Mesendoderm (in vitro differentiated cells): Measurements from ENCODE around the gene SRPK2.

ENCODE experiments used
- DNase-seq: peaks from one replicate; pipeline ENCODE4 v3.0.0; 2013
- H2AK5ac ChIP-seq: 2 replicates; pipeline ENCODE4 v1.6.1; 2013; ENCODE audit warnings: low read length, inconsistent platforms
- H2BK120ac ChIP-seq: 2 replicates; pipeline ENCODE4 v1.6.1; 2013; ENCODE audit warnings: low read depth, mild to moderate bottlenecking, low read length, moderate library complexity, mixed read lengths
- H2BK15ac ChIP-seq: replicated peaks from 2 replicates; pipeline ENCODE4 v1.6.1; 2013; ENCODE audit warnings: low read depth, mild to moderate bottlenecking, moderate library complexity
- H2BK5ac ChIP-seq: 2 replicates; pipeline ENCODE4 v1.6.1; 2013; ENCODE audit warnings: low read length, inconsistent platforms
- H3K18ac ChIP-seq: 2 replicates; pipeline ENCODE4 v1.6.1; 2013; ENCODE audit warnings: mild to moderate bottlenecking, low read length, mixed read lengths
- H3K23ac ChIP-seq: one replicate; pipeline ENCODE4 v1.6.1; 2013; ENCODE audit warnings: low read length
- H3K27ac ChIP-seq: 2 replicates; pipeline ENCODE4 v1.5.1; 2013; ENCODE audit warnings: low read depth, mild to moderate bottlenecking, inconsistent platforms, low read length, moderate library complexity
- H3K27me3 ChIP-seq: 2 replicates; pipeline ENCODE4 v1.6.1; 2013; ENCODE audit warnings: low read length, control low read depth, mild to moderate bottlenecking, inconsistent platforms; ENCODE audit not compliant: insufficient read depth, poor library complexity
- H3K36me3 ChIP-seq: 2 replicates; pipeline ENCODE4 v1.6.1; 2013; ENCODE audit warnings: low read length, inconsistent platforms; ENCODE audit not compliant: control insufficient read depth, insufficient read depth
- H3K4ac ChIP-seq: one replicate; pipeline ENCODE4 v1.6.1; 2013; ENCODE audit warnings: low read depth, mild to moderate bottlenecking, low read length, moderate library complexity
- H3K4me1 ChIP-seq: 2 replicates; pipeline ENCODE4 v1.6.1; 2013; ENCODE audit warnings: low read depth, low read length, inconsistent platforms; ENCODE audit not compliant: control insufficient read depth
- H3K4me2 ChIP-seq: 2 replicates; pipeline ENCODE4 v1.6.1; 2013; ENCODE audit warnings: low read length
- H3K4me3 ChIP-seq: 2 replicates; pipeline ENCODE4 v1.5.1; 2013; ENCODE audit warnings: mild to moderate bottlenecking, low read length
- H3K56ac ChIP-seq: one replicate; pipeline ENCODE4 v1.6.1; 2013; ENCODE audit warnings: low read length
- H3K79me1 ChIP-seq: 2 replicates; pipeline ENCODE4 v1.6.1; 2013; ENCODE audit warnings: low read length, inconsistent platforms
- H3K79me2 ChIP-seq: 2 replicates; pipeline ENCODE4 v1.6.1; 2013; ENCODE audit warnings: mild to moderate bottlenecking, low read length; ENCODE audit not compliant: control insufficient read depth, insufficient read depth
- H3K9ac ChIP-seq: 2 replicates; pipeline ENCODE4 v1.6.1; 2013; ENCODE audit warnings: low read length, inconsistent platforms
- H4K5ac ChIP-seq: one replicate; pipeline ENCODE4 v1.6.1; 2013; ENCODE audit warnings: low read length
- H4K8ac ChIP-seq: one replicate; pipeline ENCODE4 v1.6.1; 2013; ENCODE audit warnings: low read depth, mild to moderate bottlenecking, control low read depth, low read length, moderate library complexity
- WGBS: extraction: QIAGEN DNeasy Blood & Tissue Kit; methylation state at CpG from one replicate; pipeline ENCODE4 v1.1.7; 2013; ENCODE audit warnings: low lambda C conversion rate, missing lambda C conversion rate; ENCODE audit not compliant: insufficient coverage; ENCODE audit errors: extremely low coverage; 5-methylcytosine and 5-hydroxymethylcytosine counted together

Gene SRPK2

DNA sequence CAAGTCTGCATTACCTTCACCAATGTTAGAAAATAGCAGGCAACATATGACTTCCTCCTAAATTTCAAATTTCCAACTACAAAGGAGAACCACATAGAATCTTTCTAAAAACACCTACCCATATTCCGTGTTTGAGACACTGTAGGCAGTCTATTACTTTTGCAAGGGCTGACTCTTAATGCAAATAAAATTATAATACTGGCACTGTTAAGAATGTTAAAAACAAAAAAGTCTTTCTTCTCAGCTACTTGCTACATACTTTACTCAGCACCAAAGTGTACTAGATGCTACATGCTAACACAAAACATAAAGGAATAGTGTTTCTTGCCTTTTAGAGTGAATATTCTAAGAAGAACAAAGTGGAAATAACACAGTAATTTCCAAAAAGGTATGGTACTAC is 65.4 kb downstream of the SRPK2 start:
- no peak overlapping the region for H3K4ac ChIP-seq
- H4K8ac ChIP-seq = no peak overlapping the region
- H2BK5ac ChIP-seq = no peak overlapping the region
- H3K56ac ChIP-seq = no peak overlapping the region
- no peak overlapping the region for H2BK15ac ChIP-seq
- no peaks in the 10 kb centered on the region for H3K27me3 ChIP-seq
- peaks cover 20% of the 10 kb centered on the region for H3K79me1 ChIP-seq
- H4K5ac ChIP-seq = no peak overlapping the region
- H3K9ac ChIP-seq = no peak overlapping the region
- no peaks in the 10 kb centered on the region for H3K36me3 ChIP-seq
- no peak overlapping the region for H3K4me2 ChIP-seq
- no peak overlapping the region for H2BK120ac ChIP-seq
- H3K4me3 ChIP-seq = no peak overlapping the region
- peaks cover 17% of the 10 kb centered on the region for H3K79me2 ChIP-seq
- WGBS = no CpG with 5 or more reads among the region's 1 CpG
- H3K27ac ChIP-seq = no peak overlapping the region
- peaks cover 2% of the 10 kb centered on the region for H3K4me1 ChIP-seq
- H3K23ac ChIP-seq = no peak overlapping the region
- no peak overlapping the region for H2AK5ac ChIP-seq
- H3K18ac ChIP-seq = no peak overlapping the region
- DNase-seq = no peak

DNA sequence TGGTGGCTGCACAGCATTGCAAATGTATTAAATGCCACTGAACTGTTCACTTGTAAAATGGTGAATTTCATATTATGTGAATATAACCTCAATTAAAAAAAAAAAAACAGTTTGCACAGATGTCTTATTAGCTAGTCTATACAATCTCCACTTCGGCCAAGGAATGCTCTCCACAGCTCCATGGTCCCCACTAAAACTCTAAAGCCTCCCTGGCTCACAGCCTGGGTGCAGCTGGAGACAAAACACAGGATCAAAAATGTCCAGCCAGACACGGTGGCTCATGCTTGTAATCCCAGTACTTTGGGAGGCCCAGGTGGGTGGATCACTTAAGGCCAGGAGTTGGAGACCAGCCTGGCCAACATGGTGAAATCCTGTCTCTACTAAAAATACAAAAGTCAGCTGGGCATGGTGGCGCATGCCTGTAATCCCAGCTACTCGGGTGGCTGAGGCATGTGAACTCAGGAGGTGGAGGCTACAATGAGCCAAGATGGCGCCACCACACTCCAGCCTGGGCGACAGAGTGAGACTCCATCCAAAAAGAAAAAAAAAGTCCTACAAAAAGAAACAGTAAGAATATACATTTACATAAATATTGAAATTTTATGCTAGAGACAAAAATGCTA is 66.0 kb downstream of the SRPK2 start:
- Histone ChIP-seq H2AK5ac (no peak overlapping the region), H3K23ac (no peak overlapping the region), H2BK15ac (no peak overlapping the region), H2BK120ac (no peak overlapping the region), H3K4ac (no peak overlapping the region), H3K56ac (no peak overlapping the region), H3K4me3 (no peak overlapping the region), H4K8ac (no peak overlapping the region), H3K18ac (no peak overlapping the region), H3K27ac (no peak overlapping the region), H2BK5ac (no peak overlapping the region), H3K4me2 (no peak overlapping the region), H3K79me1 (peaks cover 20% of the 10 kb centered on the region), H3K9ac (no peak overlapping the region), H3K36me3 (no peaks in the 10 kb centered on the region), H3K27me3 (no peaks in the 10 kb centered on the region), H3K4me1 (peaks cover 2% of the 10 kb centered on the region), H3K79me2 (peaks cover 17% of the 10 kb centered on the region), H4K5ac (no peak overlapping the region)
- DNase-seq = no peak
- WGBS = no CpG with 5 or more reads among the region's 6 CpGs

DNA sequence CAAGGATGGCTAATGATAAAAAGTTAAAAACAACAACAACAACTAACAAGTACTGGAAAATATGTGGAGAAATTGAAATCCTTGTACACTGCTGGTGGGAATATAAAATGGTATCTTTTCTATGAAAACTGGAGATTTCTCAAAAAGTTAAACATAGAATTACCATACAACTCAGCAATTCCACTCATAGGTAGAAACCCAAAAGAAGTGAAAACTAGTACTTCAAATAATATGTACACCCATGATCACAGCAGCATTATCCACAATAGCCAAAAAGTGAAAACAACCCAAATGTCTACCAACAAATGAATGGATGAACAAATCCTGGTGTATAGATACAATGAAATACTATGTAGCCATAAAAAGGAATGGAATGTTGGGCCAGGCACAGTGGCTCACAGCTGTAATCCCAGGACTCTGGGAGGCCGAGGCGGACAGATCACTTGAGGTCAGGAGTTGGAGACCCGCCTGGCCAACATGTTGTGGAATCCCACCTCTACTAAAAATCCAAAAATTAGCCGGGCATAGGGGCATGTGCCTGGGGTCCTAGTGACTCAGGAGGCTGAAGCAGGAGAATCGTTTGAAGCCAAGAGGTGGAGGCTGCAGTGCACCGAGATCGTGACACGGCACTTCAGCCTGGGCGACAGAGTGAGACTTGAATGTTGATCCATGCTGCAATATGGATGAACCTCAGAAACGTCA is 66.8 kb downstream of the SRPK2 start:
- Histone ChIP-seq H3K18ac (no peak overlapping the region), H2BK15ac (no peak overlapping the region), H3K36me3 (no peaks in the 10 kb centered on the region), H3K79me1 (peaks cover 17% of the 10 kb centered on the region), H3K56ac (no peak overlapping the region), H2BK120ac (no peak overlapping the region), H3K4me2 (no peak overlapping the region), H3K4me3 (no peak overlapping the region), H3K4ac (no peak overlapping the region), H3K9ac (no peak overlapping the region), H3K79me2 (peaks cover 16% of the 10 kb centered on the region), H3K4me1 (peaks cover under 1% of the 10 kb centered on the region), H2BK5ac (no peak overlapping the region), H4K5ac (no peak overlapping the region), H3K23ac (no peak overlapping the region), H3K27me3 (no peaks in the 10 kb centered on the region), H4K8ac (no peak overlapping the region), H2AK5ac (no peak overlapping the region), H3K27ac (no peak overlapping the region)
- DNase-seq = no peak
- WGBS = no CpG with 5 or more reads among the region's 10 CpGs

DNA sequence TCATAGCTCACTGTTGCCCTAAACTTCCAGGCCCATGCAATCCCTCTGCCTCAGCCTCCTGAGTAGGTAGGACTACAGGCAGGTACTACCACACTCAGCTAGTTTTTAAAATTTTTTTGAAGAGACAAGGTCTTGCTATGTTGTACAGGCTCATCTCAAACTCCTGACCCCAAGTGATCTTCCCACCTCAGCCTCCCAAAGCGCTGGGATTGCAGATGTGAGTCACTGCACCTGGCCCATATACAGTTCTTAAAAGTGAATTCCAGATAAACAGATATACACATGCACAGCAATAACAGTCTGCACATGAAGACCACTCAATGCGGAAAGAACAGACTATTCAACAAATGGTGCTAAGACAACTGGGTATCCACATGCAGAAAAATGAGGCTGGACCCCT is 67.8 kb downstream of the SRPK2 start:
- H2BK15ac ChIP-seq = no peak overlapping the region
- H2BK120ac ChIP-seq = no peak overlapping the region
- H2BK5ac ChIP-seq = no peak overlapping the region
- H3K4me3 ChIP-seq = no peak overlapping the region
- H4K8ac ChIP-seq = no peak overlapping the region
- no CpG with 5 or more reads among the region's 2 CpGs for WGBS
- H3K27ac ChIP-seq = no peak overlapping the region
- H3K4me2 ChIP-seq = no peak overlapping the region
- no peak for DNase-seq
- H2AK5ac ChIP-seq = no peak overlapping the region
- H3K23ac ChIP-seq = no peak overlapping the region
- H4K5ac ChIP-seq = no peak overlapping the region
- H3K4me1 ChIP-seq = peaks cover 3% of the 10 kb centered on the region
- peaks cover 16% of the 10 kb centered on the region for H3K79me2 ChIP-seq
- no peak overlapping the region for H3K9ac ChIP-seq
- H3K4ac ChIP-seq = no peak overlapping the region
- H3K79me1 ChIP-seq = peaks cover 19% of the 10 kb centered on the region
- H3K27me3 ChIP-seq = no peaks in the 10 kb centered on the region
- no peak overlapping the region for H3K56ac ChIP-seq
- H3K18ac ChIP-seq = no peak overlapping the region
- H3K36me3 ChIP-seq = no peaks in the 10 kb centered on the region

DNA sequence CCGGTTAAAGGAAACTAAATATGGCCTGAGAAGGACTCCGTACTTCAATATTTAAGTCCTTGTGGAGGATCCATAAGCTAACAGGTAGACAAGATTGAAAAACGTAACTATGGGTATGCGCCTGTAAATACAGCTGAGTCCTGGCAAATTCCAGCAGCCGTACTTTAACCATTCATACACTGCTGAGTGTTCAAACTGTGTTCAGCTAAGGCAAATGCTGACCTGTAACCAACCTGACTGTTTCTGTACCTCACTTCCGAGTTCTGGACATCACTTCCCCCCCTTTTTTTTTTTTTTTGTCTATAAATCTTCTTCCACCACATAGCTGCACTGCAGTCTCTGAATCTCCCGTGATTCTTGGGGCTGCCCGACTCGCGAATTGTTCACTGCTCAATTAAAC is 69.1 kb downstream of the SRPK2 start:
- H2AK5ac ChIP-seq = no peak overlapping the region
- H2BK15ac ChIP-seq = no peak overlapping the region
- no CpG with 5 or more reads among the region's 10 CpGs for WGBS
- H3K18ac ChIP-seq = no peak overlapping the region
- no peak overlapping the region for H3K56ac ChIP-seq
- DNase-seq = no peak
- no peak overlapping the region for H3K4ac ChIP-seq
- no peak overlapping the region for H3K4me2 ChIP-seq
- H3K27ac ChIP-seq = no peak overlapping the region
- peaks cover 17% of the 10 kb centered on the region for H3K79me1 ChIP-seq
- peaks cover 3% of the 10 kb centered on the region for H3K4me1 ChIP-seq
- no peaks in the 10 kb centered on the region for H3K36me3 ChIP-seq
- no peak overlapping the region for H2BK120ac ChIP-seq
- peaks cover 16% of the 10 kb centered on the region for H3K79me2 ChIP-seq
- no peak overlapping the region for H4K5ac ChIP-seq
- H3K27me3 ChIP-seq = no peaks in the 10 kb centered on the region
- H3K23ac ChIP-seq = no peak overlapping the region
- no peak overlapping the region for H3K4me3 ChIP-seq
- no peak overlapping the region for H2BK5ac ChIP-seq
- H3K9ac ChIP-seq = no peak overlapping the region
- H4K8ac ChIP-seq = no peak overlapping the region
